H1 (cell line): ENCODE data around the gene FXN. TPM values are rescaled to one million over a fixed set of nuclear protein-coding genes. Genes with fewer than 3 reads are reported as not detected.

Experiments used
- CTCF ChIA-PET: fragments of 300-600 bp; sonication (Branson Sonifier 250); formaldehyde crosslinking; loops from one replicate; lab custom pipeline; 2021; ENCODE audit not compliant: partially characterized antibody; lab: Charles Lee
- POLR2A ChIA-PET: fragments of 300-600 bp; sonication (Branson Sonifier 250); formaldehyde crosslinking; loops from one replicate; lab custom pipeline; 2021; ENCODE audit warnings: inconsistent platforms; ENCODE audit not compliant: partially characterized antibody; lab: Charles Lee
- DNase-seq, 2 experiments: peaks; one replicate each; pipeline versions ENCODE4 v3.0.0 to v3.0.0-alpha.2; 2010 to 2022; ENCODE audit warnings: low spot score in 2 of 2, low read depth in 1 of 2, mixed read lengths in 1 of 2
- FAIRE-seq: peaks from 2 replicates; lab custom pipeline; 2011; peaks lifted over from hg19 to GRCh38; lab: Jason Lieb, UNC
- H2AFZ ChIP-seq: 2 replicates; pipeline ENCODE4 v1.8.1; 2012; ENCODE audit warnings: low read length, inconsistent platforms
- H2AK5ac ChIP-seq: 2 replicates; pipeline ENCODE4 v1.6.1; 2013; ENCODE audit warnings: low read depth, low read length
- H2BK120ac ChIP-seq: replicated peaks from 2 replicates; pipeline ENCODE3; 2013; ENCODE audit warnings: low read depth, low read length, inconsistent platforms
- H2BK12ac ChIP-seq: 2 replicates; pipeline ENCODE4 v1.6.1; 2013; ENCODE audit warnings: low read depth, low read length
- H2BK15ac ChIP-seq: 2 replicates; pipeline ENCODE4 v1.6.1; 2013; ENCODE audit warnings: low read length
- H2BK20ac ChIP-seq: 2 replicates; pipeline ENCODE4 v1.6.1; 2013; ENCODE audit warnings: low read length
- H2BK5ac ChIP-seq: 2 replicates; pipeline ENCODE4 v1.6.1; 2013; ENCODE audit warnings: low read depth, low read length
- H3K14ac ChIP-seq: 2 replicates; pipeline ENCODE4 v1.6.1; 2013; ENCODE audit warnings: inconsistent platforms; ENCODE audit not compliant: insufficient read length
- H3K18ac ChIP-seq: 2 replicates; pipeline ENCODE4 v1.6.1; 2013; ENCODE audit warnings: low read length; ENCODE audit errors: extremely low read depth
- H3K23ac ChIP-seq: 2 replicates; pipeline ENCODE4 v1.6.1; 2013; ENCODE audit warnings: inconsistent platforms; ENCODE audit not compliant: insufficient read length
- H3K23me2 ChIP-seq: 2 replicates; pipeline ENCODE4 v1.6.1; 2013; ENCODE audit warnings: low read depth, low read length
- H3K27ac ChIP-seq: 2 replicates; pipeline ENCODE4 v1.6.1; 2011; ENCODE audit warnings: low read depth, low read length, inconsistent platforms
- H3K27me3 ChIP-seq, 4 experiments: replicated peaks in 1 of 4; 1 replicate in 1 of 4; 2 replicates in 3 of 4; pipeline versions ENCODE4 v1.6.1 to v1.8.1; 2011 to 2013; ENCODE audit warnings: low read length in 3 of 4, mild to moderate bottlenecking in 3 of 4, inconsistent platforms in 2 of 4, mixed read lengths in 2 of 4, moderate library complexity in 1 of 4; ENCODE audit not compliant: control insufficient read depth in 3 of 4, insufficient read depth in 3 of 4; ENCODE audit errors: extremely low read depth in 1 of 4
- H3K36me3 ChIP-seq, 4 experiments: 2 replicates each; pipeline versions ENCODE4 v1.6.1 to v1.8.1; 2011 to 2013; ENCODE audit warnings: mild to moderate bottlenecking in 4 of 4, low read length in 3 of 4, moderate library complexity in 2 of 4, control low read depth in 1 of 4, inconsistent platforms in 1 of 4; ENCODE audit not compliant: insufficient read depth in 4 of 4, control insufficient read depth in 2 of 4
- H3K4ac ChIP-seq: replicated peaks from 2 replicates; pipeline ENCODE3; 2013; ENCODE audit warnings: low read length, low read depth, mixed read lengths, inconsistent platforms; ENCODE audit not compliant: insufficient read length
- H3K4me1 ChIP-seq, 4 experiments: replicated peaks in 1 of 4; 1 replicate in 1 of 4; 2 replicates in 3 of 4; pipeline versions ENCODE4 v1.6.1 to v1.8.1; 2011 to 2013; ENCODE audit warnings: low read length in 3 of 4, inconsistent platforms in 2 of 4, mixed read lengths in 1 of 4; ENCODE audit not compliant: insufficient read depth in 4 of 4, control insufficient read depth in 3 of 4
- H3K4me2 ChIP-seq, 2 experiments: 2 replicates each; pipeline versions ENCODE4 v1.6.1 to v1.8.1; 2011 to 2013; ENCODE audit warnings: low read depth in 2 of 2, low read length in 2 of 2, control low read depth in 1 of 2, inconsistent platforms in 1 of 2, mild to moderate bottlenecking in 1 of 2; ENCODE audit not compliant: insufficient read depth in 1 of 2
- H3K4me3 ChIP-seq, 4 experiments: fragments of 200-600, 300-600 bp in 1 of 4; sonication (generic), shearing (Covaris generic), sonication (Bioruptor Twin) in 1 of 4; 2 replicates each; pipeline versions ENCODE4 v1.5.1 to v1.8.1; 2011 to 2016; ENCODE audit warnings: low read length in 4 of 4, low read depth in 3 of 4, control low read depth in 2 of 4, inconsistent platforms in 2 of 4, mild to moderate bottlenecking in 2 of 4, mixed read lengths in 1 of 4, moderate library complexity in 1 of 4; ENCODE audit not compliant: insufficient read depth in 2 of 4; ENCODE audit errors: extremely low read depth in 1 of 4
- H3K56ac ChIP-seq: replicated peaks from 2 replicates; pipeline ENCODE3; 2013; ENCODE audit warnings: low read depth, mild to moderate bottlenecking, mixed read lengths, low read length, inconsistent platforms; ENCODE audit not compliant: insufficient read length
- H3K79me1 ChIP-seq: 2 replicates; pipeline ENCODE4 v1.6.1; 2013; ENCODE audit warnings: low read depth, low read length, control low read depth
- H3K79me2 ChIP-seq, 2 experiments: 2 replicates each; pipeline versions ENCODE4 v1.6.1 to v1.8.1; 2012 to 2013; ENCODE audit warnings: low read length in 2 of 2, mild to moderate bottlenecking in 2 of 2, inconsistent platforms in 1 of 2; ENCODE audit not compliant: insufficient read depth in 2 of 2, control insufficient read depth in 1 of 2
- H3K9ac ChIP-seq, 4 experiments: replicated peaks in 1 of 4; 1 replicate in 1 of 4; 2 replicates in 3 of 4; pipeline versions ENCODE4 v1.6.1 to v1.8.1; 2011 to 2013; ENCODE audit warnings: low read depth in 3 of 4, low read length in 3 of 4, control low read depth in 2 of 4, mild to moderate bottlenecking in 2 of 4, moderate library complexity in 2 of 4, inconsistent platforms in 1 of 4; ENCODE audit errors: extremely low read depth in 1 of 4
- H3K9me3 ChIP-seq, 2 experiments: 2 replicates each; pipeline versions ENCODE4 v1.6.1 to v1.8.1; 2012 to 2013; ENCODE audit warnings: mild to moderate bottlenecking in 2 of 2, moderate library complexity in 2 of 2, control low read depth in 1 of 2, inconsistent platforms in 1 of 2, low read depth in 1 of 2, low read length in 1 of 2, mixed read lengths in 1 of 2; ENCODE audit not compliant: insufficient read depth in 2 of 2
- H4K20me1 ChIP-seq, 2 experiments: replicated peaks in 1 of 2; 2 replicates each; pipeline versions ENCODE3 to v1.8.1; 2011 to 2013; ENCODE audit warnings: inconsistent platforms in 2 of 2, low read length in 2 of 2, mild to moderate bottlenecking in 1 of 2; ENCODE audit not compliant: insufficient read depth in 2 of 2, control insufficient read depth in 1 of 2
- H4K5ac ChIP-seq: 2 replicates; pipeline ENCODE4 v1.6.1; 2013; ENCODE audit warnings: low read length, low read depth, mixed read lengths, inconsistent platforms; ENCODE audit not compliant: insufficient read length
- H4K8ac ChIP-seq: 2 replicates; pipeline ENCODE4 v1.8.0; 2013; ENCODE audit warnings: mild to moderate bottlenecking, moderate library complexity, low read length, inconsistent platforms; ENCODE audit not compliant: insufficient read depth; ENCODE audit errors: extremely low read depth
- H4K91ac ChIP-seq: replicated peaks from 2 replicates; pipeline ENCODE3; 2013; ENCODE audit warnings: low read length, mixed read lengths, inconsistent platforms; ENCODE audit not compliant: insufficient read length
- BACH1 ChIP-seq: IDR thresholded peaks from 2 replicates; pipeline ENCODE4 v1.6.1; 2012; ENCODE audit warnings: low read length, improper control_type of control experiment
- CREB1 ChIP-seq: IDR thresholded peaks from 2 replicates; pipeline ENCODE4 v1.6.1; 2012; ENCODE audit warnings: inconsistent platforms
- EGR1 ChIP-seq: IDR thresholded peaks from 2 replicates; pipeline ENCODE4 v1.6.1; 2011; ENCODE audit warnings: low read depth, low read length, borderline replicate concordance
- MAFK ChIP-seq: IDR thresholded peaks from 2 replicates; pipeline ENCODE4 v1.6.1; 2012; ENCODE audit warnings: low read depth, mild to moderate bottlenecking, improper control_type of control experiment, low read length
- RAD21 ChIP-seq, 2 experiments: IDR thresholded peaks in 1 of 2; conservative IDR thresholded peaks in 1 of 2; 2 replicates each; pipeline ENCODE4 v1.6.1; 2011; ENCODE audit warnings: low read depth in 2 of 2, low read length in 2 of 2, improper control_type of control experiment in 1 of 2, inconsistent platforms in 1 of 2, mild to moderate bottlenecking in 1 of 2, moderate library complexity in 1 of 2
- WGBS, 2 experiments: shearing (Covaris generic) in 1 of 2; methylation state at CpG; one replicate each; pipeline versions ENCODE4 v1.1.6 to v1.1.7; 2013 to 2015; ENCODE audit warnings: low lambda C conversion rate in 2 of 2, mixed read lengths in 2 of 2, inconsistent platforms in 1 of 2, low coverage in 1 of 2, missing lambda C conversion rate in 1 of 2; ENCODE audit not compliant: insufficient replicate concordance in 2 of 2, insufficient coverage in 1 of 2, insufficient read length in 1 of 2; ENCODE audit errors: extremely low coverage in 1 of 2, missing lambda C conversion rate in 1 of 2; 5-methylcytosine and 5-hydroxymethylcytosine counted together
- polyA plus RNA-seq, 7 experiments: library from polyadenylated mRNA; depleted of rRNA in 3 of 7; stranded (reverse) in 5 of 7; unstranded in 2 of 7; fragments of >200 nt in 5 of 7; fragments of 200-250 nt in 2 of 7; gene quantifications; 1 replicate in 5 of 7; 2 replicates in 1 of 7; 4 replicates in 1 of 7; pipeline versions ENCODE4 v1.2.1 to v1.2.3, GENCODE V29; 2011 to 2013; ENCODE audit warnings: missing spikeins in 2 of 7, mixed read lengths in 2 of 7
- total RNA-seq: library from RNA; stranded (reverse); fragmentation: NEBNext Ultra II Directional; extraction: Animal tissue kit (Norgen Biotek cat#: 25700); gene quantifications from 2 replicates; pipeline ENCODE4 v1.2.1, GENCODE V29; 2021
- TF ChIP-seq, protein P1 (sequence below): IDR thresholded peaks from 2 replicates; pipeline ENCODE4 v1.6.1; 2011; ENCODE audit warnings: low read length, improper control_type of control experiment

FXN gene
- total and polyA plus RNA-seq, 2 of the 8 experiments (the other 6 are each of a cell fraction or from before 2014, with no cell fraction given), result 34.2 to 37.5 TPM

DNA sequence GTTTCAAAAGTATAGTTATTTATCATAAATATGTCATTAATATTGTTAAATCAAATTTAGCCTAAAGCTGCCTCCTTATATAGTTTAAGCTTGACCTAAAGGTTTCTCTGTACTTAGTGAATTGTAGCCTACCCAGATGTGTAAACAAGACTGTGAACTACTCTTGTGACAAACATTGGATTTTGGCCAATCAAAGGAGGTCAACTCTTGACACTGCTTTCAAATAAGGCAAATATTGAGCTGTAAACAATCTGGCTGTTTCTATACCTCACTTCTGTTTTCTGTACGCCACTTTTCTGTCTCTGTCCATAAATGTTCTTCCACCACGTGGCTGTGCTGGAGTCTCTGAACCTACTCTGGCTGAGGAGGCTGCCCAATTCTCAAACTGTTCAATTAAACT is 51.2 kb downstream of the FXN start:
- Histone ChIP-seq H3K4me2 (no peak overlapping the region), H4K5ac (no peak overlapping the region), H4K20me1 (no peaks in the 10 kb centered on the region), H2BK12ac (no peak overlapping the region), H3K14ac (no peak overlapping the region), H3K79me2 (no peaks in the 10 kb centered on the region), H3K18ac (no peak overlapping the region), H3K56ac (no peak overlapping the region), H2BK120ac (no peak overlapping the region), H3K27ac (no peak overlapping the region), H3K4me1 (peaks cover 0 to 18% (median 9%) of the 10 kb centered on the region in 4 experiments; a peak in 6 of 7 replicates), H3K36me3 (peaks cover 0 to 5% (median 0%) of the 10 kb centered on the region in 4 experiments; a peak in 1 of 8 replicates), H2BK20ac (no peak overlapping the region), H2AK5ac (no peak overlapping the region), H3K9ac (no peak overlapping the region), H4K91ac (no peak overlapping the region), H3K4ac (no peak overlapping the region), H3K23ac (no peak overlapping the region), H3K79me1 (no peaks in the 10 kb centered on the region), H3K23me2 (no peaks in the 10 kb centered on the region), H3K4me3 (no peak overlapping the region), H4K8ac (no peak overlapping the region), H2AFZ (no peak overlapping the region), H3K27me3 (no peaks in the 10 kb centered on the region), H3K9me3 (no peaks in the 10 kb centered on the region), H2BK5ac (no peak overlapping the region), H2BK15ac (no peak overlapping the region)
- no peak for DNase-seq
- WGBS, 2 experiments, result 92% methylated on average over 2 of the region's 2 CpGs; no CpG with 5 or more reads in 1 of the 2 experiments
- ChIA-PET POLR2A (interaction anchor here (0.6 to 1.9 kb wide), 3 partner anchors 18 to 88 kb away, joined by 3 to 4 read pairs (median 4); partner anchors contain the start of gene TJP2), CTCF (interaction anchor here (0.9 to 3.3 kb wide), 8 partner anchors 14 to 152 kb away, joined by 3 to 13 read pairs (median 3); no protein-coding TSS in a partner anchor)
- FAIRE-seq, result no peak
- no peak for TF ChIP-seq BACH1
- TF ChIP-seq, protein P1, sequence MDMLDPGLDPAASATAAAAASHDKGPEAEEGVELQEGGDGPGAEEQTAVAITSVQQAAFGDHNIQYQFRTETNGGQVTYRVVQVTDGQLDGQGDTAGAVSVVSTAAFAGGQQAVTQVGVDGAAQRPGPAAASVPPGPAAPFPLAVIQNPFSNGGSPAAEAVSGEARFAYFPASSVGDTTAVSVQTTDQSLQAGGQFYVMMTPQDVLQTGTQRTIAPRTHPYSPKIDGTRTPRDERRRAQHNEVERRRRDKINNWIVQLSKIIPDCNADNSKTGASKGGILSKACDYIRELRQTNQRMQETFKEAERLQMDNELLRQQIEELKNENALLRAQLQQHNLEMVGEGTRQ, result no peak
- TF ChIP-seq MAFK, result no peak
- no peak for TF ChIP-seq CREB1
- TF ChIP-seq RAD21 (IDR thresholded peaks at IDR 0.05 in 1 of 2, conservative IDR thresholded peaks at IDR 0.05 in 1 of 2; ENCODE audit: low read depth in 2 of 2, low read length in 2 of 2), result no peak
- TF ChIP-seq EGR1, result no peak
